Type B pancreatic cell (in vitro differentiated cells): Measurements from ENCODE around the gene SLC17A5. TPM values are rescaled to one million over a fixed set of nuclear protein-coding genes. Genes with fewer than 3 reads are reported as not detected.
"Not testable (repeated sequence)": the region's sequence is repeated elsewhere in the genome, so short reads cannot be mapped to it uniquely, and the experiment has no call there.

Source experiments
- DNase-seq: peaks from one replicate; pipeline ENCODE4 v3.0.0; 2021; ENCODE audit warnings: mixed read lengths; ENCODE audit not compliant: unreplicated experiment; ENCODE audit errors: extremely low spot score
- H3K27ac Mint-ChIP-seq: 2 replicates; pipeline ENCODE4 v1.8.0; 2021; ENCODE audit warnings: mild to moderate bottlenecking, mixed read lengths
- H3K27me3 Mint-ChIP-seq: 2 replicates; pipeline ENCODE4 v1.8.0; 2021; ENCODE audit warnings: mixed read lengths
- H3K36me3 Mint-ChIP-seq: 2 replicates; pipeline ENCODE4 v1.8.0; 2021; ENCODE audit warnings: mixed read lengths
- H3K4me1 Mint-ChIP-seq: one replicate; pipeline ENCODE4 v1.8.0; 2021; ENCODE audit warnings: mixed read lengths; ENCODE audit not compliant: unreplicated experiment
- H3K4me3 Mint-ChIP-seq: 2 replicates; pipeline ENCODE4 v1.8.0; 2021; ENCODE audit warnings: mild to moderate bottlenecking, mixed read lengths
- H3K9me3 Mint-ChIP-seq: 2 replicates; pipeline ENCODE4 v1.8.0; 2021; ENCODE audit warnings: mixed read lengths
- total RNA-seq: library from RNA; stranded (reverse); gene quantifications from 2 replicates; pipeline ENCODE4 v1.2.1, GENCODE V29; 2021; ENCODE audit warnings: low replicate concordance
- TF ChIP-seq, protein P1 (sequence below): fragments of 200-600 bp; sonication (generic); conservative IDR thresholded peaks from 2 replicates; pipeline ENCODE4 v1.5.0; 2021; ENCODE audit warnings: antibody characterized with exemption, mild to moderate bottlenecking

The SLC17A5 gene
- total RNA-seq, 1 donor from 2014 or later: 9.7 TPM

DNA sequence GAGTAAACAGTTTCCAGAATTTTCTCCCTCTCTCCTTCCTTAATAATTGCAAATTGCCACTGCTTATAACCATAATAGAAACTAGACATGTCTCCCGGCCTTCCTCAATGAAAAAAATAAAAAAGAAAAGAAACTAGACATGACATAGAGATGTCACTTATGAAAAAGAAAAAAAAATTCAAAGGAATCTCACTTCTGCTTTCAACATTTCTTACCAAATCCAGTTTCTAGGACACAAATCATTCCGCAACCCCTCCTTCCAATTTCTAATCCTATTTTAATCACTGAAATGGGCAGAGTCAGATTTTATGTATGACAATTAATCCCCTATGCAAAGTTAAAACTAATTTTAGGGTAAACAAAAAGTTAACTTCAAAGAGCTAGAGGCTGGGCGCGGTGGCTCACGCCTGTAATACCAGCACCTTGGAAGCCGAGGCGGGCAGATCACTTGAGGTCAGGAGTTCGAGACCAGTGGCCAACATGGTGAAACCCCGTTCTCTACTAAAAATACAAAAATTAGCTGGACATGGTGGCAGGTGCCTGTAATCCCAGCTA, 92.9 kb downstream of the SLC17A5 start:
- Mint-ChIP-seq H3K27ac (peak overlapping the region; percentile 57), H3K4me1 (peaks cover 15% of the 10 kb centered on the region), H3K36me3 (no peaks in the 10 kb centered on the region)

GRCh38 chr6:73560182-73560732, 93.5 kb downstream of the SLC17A5 start:
- Mint-ChIP-seq H3K4me3 (no peak overlapping the region), H3K36me3 (no peaks in the 10 kb centered on the region), H3K9me3 (peaks cover 5% of the 10 kb centered on the region), H3K27ac (peak overlapping the region; percentile 57), H3K27me3 (no peaks in the 10 kb centered on the region), H3K4me1 (peaks cover 15% of the 10 kb centered on the region)
- no peak for DNase-seq
- TF ChIP-seq, protein P1, sequence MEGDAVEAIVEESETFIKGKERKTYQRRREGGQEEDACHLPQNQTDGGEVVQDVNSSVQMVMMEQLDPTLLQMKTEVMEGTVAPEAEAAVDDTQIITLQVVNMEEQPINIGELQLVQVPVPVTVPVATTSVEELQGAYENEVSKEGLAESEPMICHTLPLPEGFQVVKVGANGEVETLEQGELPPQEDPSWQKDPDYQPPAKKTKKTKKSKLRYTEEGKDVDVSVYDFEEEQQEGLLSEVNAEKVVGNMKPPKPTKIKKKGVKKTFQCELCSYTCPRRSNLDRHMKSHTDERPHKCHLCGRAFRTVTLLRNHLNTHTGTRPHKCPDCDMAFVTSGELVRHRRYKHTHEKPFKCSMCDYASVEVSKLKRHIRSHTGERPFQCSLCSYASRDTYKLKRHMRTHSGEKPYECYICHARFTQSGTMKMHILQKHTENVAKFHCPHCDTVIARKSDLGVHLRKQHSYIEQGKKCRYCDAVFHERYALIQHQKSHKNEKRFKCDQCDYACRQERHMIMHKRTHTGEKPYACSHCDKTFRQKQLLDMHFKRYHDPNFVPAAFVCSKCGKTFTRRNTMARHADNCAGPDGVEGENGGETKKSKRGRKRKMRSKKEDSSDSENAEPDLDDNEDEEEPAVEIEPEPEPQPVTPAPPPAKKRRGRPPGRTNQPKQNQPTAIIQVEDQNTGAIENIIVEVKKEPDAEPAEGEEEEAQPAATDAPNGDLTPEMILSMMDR: no peak

More for the DNA sequence above, 92.9 kb downstream of the SLC17A5 start:
- Mint-ChIP-seq H3K27me3 (no peaks in the 10 kb centered on the region), H3K9me3 (peaks cover 5% of the 10 kb centered on the region), H3K4me3 (no peak overlapping the region)
- DNase-seq: no peak
- TF ChIP-seq, protein P1: no peak

- H3K27me3 Mint-ChIP-seq, H3K4me3 Mint-ChIP-seq, H3K36me3 Mint-ChIP-seq, DNase-seq, H3K27ac Mint-ChIP-seq, H3K9me3 Mint-ChIP-seq: not testable (repeated sequence)
- peaks cover 15% of the 10 kb centered on the region for H3K4me1 Mint-ChIP-seq
Observed at GRCh38 chr6:73559399-73559794, 94.4 kb downstream of the SLC17A5 start.

- H3K4me1 Mint-ChIP-seq: peaks cover 15% of the 10 kb centered on the region
- peaks cover 5% of the 10 kb centered on the region for H3K9me3 Mint-ChIP-seq
- TF ChIP-seq, protein P1: no peak
- no peaks in the 10 kb centered on the region for H3K36me3 Mint-ChIP-seq
- no peaks in the 10 kb centered on the region for H3K27me3 Mint-ChIP-seq
- no peak overlapping the region for H3K27ac Mint-ChIP-seq
- H3K4me3 Mint-ChIP-seq: no peak overlapping the region
- no peak for DNase-seq
Observed at GRCh38 chr6:73558624-73559398, 95.0 kb downstream of the SLC17A5 start.

GRCh38 chr6:73556836-73557235, 97.0 kb downstream of the SLC17A5 start:
- Mint-ChIP-seq H3K9me3 (peaks cover 5% of the 10 kb centered on the region), H3K36me3 (no peaks in the 10 kb centered on the region), H3K4me1 (peaks cover 15% of the 10 kb centered on the region), H3K27ac (no peak overlapping the region), H3K4me3 (no peak overlapping the region), H3K27me3 (no peaks in the 10 kb centered on the region)
- no peak for DNase-seq
- TF ChIP-seq, protein P1: no peak

DNA sequence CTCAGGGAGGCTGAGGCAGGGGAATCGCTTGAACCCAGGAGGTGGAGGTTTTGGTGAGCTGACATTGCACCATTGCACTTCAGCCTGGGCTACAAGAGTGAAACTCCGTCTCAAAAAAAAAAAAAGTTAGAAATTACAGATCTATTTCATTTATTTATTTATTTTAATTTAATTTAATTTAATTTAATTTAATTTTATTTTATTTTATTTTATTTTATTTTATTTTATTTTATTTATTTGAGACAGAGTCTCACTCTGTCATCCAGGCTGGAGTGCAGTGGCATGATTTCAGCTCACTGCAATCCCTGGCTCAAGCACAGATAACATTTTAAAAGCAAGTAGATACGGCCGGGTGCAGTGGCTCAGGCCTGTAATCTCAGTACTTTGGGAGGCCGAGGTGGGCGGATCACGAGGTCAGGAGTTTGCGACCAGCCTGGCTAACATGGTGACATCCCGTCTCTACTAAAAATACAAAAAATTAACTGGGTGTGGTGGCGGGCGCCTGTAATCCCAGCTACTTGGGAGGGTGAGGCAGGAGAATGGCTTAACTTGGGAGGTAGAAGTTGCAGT, 98.3 kb downstream of the SLC17A5 start:
- H3K27me3 Mint-ChIP-seq, H3K9me3 Mint-ChIP-seq, H3K4me1 Mint-ChIP-seq, H3K36me3 Mint-ChIP-seq, H3K27ac Mint-ChIP-seq, DNase-seq, H3K4me3 Mint-ChIP-seq: not testable (repeated sequence)

DNA sequence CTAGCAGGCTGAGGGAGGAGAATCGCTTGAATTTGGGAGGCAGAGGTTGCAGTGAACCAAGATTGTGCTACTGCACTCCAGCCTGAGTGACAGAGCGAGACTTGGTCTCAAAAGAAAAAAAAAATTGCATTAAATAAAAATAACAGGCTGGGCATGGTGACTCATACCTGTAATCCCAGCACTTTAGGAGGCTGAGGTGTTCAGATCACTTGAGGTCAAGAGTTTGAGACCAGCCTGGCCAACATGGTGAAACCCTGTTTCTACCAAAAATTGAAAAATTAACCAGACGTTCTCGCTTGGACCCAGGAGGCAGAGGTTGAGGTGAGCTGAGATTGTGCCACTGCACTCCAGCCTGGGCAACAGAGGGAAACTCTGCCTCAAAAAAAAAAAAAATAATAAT, 102.7 kb downstream of the SLC17A5 start:
- H3K27ac Mint-ChIP-seq, H3K9me3 Mint-ChIP-seq, H3K4me3 Mint-ChIP-seq, H3K4me1 Mint-ChIP-seq, DNase-seq, H3K27me3 Mint-ChIP-seq, H3K36me3 Mint-ChIP-seq: not testable (repeated sequence)
